ENCODE measurements around the gene NFATC2.

The NFATC2 gene

DNA sequence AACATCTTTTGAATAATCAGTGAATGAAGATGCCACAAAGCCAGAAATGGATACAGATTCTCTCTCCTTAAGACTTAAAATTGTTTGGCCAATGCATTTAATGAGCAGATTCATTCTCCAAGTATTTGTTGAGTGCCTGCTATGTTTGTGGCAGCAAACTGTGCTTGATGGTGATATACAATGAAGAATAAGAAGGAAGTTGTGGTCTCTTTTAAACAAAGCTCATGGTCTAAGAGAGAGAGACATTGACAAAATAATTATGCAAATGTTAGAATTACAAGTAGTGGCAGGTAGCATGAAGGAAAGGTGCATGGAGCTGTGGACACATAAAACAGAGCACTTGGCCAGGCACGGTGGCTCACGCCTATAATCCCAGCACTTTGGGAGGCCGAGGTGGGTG is 28.3 kb downstream of the NFATC2 start:
- Histone ChIP-seq H3K27ac (ENCODE audit: extremely low read depth, low read depth, low read length) (no peak overlapping the region), H3K4me1 (ENCODE audit: control insufficient read depth, insufficient read depth, low read length) (no peaks in the 10 kb centered on the region), H3K36me3 (ENCODE audit: control insufficient read depth in 2 of 2, insufficient read depth in 1 of 2, low read length in 2 of 2) (no peaks in the 10 kb centered on the region), H3K4me3 (ENCODE audit: low read depth, low read length) (no peak overlapping the region), H3K9me3 (ENCODE audit: control insufficient read depth, insufficient read depth, low read depth, low read length) (no peaks in the 10 kb centered on the region)
- POLR2A ChIA-PET = no interaction called here
- TF ChIP-seq, protein P1, sequence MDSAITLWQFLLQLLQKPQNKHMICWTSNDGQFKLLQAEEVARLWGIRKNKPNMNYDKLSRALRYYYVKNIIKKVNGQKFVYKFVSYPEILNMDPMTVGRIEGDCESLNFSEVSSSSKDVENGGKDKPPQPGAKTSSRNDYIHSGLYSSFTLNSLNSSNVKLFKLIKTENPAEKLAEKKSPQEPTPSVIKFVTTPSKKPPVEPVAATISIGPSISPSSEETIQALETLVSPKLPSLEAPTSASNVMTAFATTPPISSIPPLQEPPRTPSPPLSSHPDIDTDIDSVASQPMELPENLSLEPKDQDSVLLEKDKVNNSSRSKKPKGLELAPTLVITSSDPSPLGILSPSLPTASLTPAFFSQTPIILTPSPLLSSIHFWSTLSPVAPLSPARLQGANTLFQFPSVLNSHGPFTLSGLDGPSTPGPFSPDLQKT (IDR thresholded peaks at IDR 0.05; ENCODE audit: borderline replicate concordance, low read depth, low read length) = no peak
- CTCF ChIA-PET = interaction anchor here (0.8 kb wide), 1 partner anchor 526 kb away, joined by 3 read pairs; no protein-coding TSS in a partner anchor

DNA sequence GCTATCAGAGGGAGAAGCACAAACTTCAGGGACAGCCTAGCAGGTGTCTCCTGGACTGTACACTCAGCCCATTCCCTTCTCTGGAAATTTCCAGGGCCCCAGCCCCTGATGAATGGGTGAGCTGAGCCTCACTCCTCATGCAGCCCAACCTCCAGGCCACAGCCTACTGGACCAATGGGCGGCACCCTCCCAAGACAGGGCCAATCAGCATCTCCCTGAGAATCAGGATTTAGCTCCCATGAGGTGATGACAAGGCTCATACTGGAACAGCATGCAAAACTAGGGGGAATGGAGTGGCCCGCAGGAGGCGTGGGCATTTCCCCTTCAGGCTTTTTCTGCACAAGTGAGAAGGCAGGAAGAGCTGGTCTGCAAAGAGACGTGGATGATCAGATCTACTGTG is 29.0 kb downstream of the NFATC2 start:
- POLR2A ChIA-PET = no interaction called here
- Histone ChIP-seq H3K4me1 (ENCODE audit: control insufficient read depth, insufficient read depth, low read length) (no peaks in the 10 kb centered on the region), H3K27ac (ENCODE audit: extremely low read depth, low read depth, low read length) (no peak overlapping the region), H3K36me3 (ENCODE audit: control insufficient read depth in 2 of 2, insufficient read depth in 1 of 2, low read length in 2 of 2) (no peaks in the 10 kb centered on the region), H3K9me3 (ENCODE audit: control insufficient read depth, insufficient read depth, low read depth, low read length) (no peaks in the 10 kb centered on the region), H3K4me3 (ENCODE audit: low read depth, low read length) (no peak overlapping the region)
- TF ChIP-seq, protein P2, sequence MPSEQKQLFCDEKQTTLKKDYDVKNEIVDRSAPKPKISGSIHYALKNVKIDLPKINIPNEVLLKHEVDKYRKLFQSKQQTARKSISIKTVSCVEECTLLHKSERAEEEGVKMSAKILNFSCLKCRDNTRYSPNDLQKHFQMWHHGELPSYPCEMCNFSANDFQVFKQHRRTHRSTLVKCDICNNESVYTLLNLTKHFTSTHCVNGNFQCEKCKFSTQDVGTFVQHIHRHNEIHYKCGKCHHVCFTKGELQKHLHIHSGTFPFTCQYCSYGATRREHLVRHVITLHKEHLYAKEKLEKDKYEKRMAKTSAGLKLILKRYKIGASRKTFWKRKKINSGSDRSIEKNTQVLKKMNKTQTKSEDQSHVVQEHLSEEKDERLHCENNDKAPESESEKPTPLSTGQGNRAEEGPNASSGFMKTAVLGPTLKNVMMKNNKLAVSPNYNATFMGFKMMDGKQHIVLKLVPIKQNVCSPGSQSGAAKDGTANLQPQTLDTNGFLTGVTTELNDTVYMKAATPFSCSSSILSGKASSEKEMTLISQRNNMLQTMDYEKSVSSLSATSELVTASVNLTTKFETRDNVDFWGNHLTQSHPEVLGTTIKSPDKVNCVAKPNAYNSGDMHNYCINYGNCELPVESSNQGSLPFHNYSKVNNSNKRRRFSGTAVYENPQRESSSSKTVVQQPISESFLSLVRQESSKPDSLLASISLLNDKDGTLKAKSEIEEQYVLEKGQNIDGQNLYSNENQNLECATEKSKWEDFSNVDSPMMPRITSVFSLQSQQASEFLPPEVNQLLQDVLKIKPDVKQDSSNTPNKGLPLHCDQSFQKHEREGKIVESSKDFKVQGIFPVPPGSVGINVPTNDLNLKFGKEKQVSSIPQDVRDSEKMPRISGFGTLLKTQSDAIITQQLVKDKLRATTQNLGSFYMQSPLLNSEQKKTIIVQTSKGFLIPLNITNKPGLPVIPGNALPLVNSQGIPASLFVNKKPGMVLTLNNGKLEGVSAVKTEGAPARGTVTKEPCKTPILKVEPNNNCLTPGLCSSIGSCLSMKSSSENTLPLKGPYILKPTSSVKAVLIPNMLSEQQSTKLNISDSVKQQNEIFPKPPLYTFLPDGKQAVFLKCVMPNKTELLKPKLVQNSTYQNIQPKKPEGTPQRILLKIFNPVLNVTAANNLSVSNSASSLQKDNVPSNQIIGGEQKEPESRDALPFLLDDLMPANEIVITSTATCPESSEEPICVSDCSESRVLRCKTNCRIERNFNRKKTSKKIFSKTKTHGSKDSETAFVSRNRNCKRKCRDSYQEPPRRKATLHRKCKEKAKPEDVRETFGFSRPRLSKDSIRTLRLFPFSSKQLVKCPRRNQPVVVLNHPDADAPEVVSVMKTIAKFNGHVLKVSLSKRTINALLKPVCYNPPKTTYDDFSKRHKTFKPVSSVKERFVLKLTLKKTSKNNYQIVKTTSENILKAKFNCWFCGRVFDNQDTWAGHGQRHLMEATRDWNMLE (tag by site-specific recombination; conservative IDR thresholded peaks at IDR 0.05; ENCODE audit: low read depth) = no peak
- TF ChIP-seq, protein P3, sequence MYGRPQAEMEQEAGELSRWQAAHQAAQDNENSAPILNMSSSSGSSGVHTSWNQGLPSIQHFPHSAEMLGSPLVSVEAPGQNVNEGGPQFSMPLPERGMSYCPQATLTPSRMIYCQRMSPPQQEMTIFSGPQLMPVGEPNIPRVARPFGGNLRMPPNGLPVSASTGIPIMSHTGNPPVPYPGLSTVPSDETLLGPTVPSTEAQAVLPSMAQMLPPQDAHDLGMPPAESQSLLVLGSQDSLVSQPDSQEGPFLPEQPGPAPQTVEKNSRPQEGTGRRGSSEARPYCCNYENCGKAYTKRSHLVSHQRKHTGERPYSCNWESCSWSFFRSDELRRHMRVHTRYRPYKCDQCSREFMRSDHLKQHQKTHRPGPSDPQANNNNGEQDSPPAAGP (tag by site-specific recombination; IDR thresholded peaks at IDR 0.05) = no peak
- TF ChIP-seq KLF16 (tag by site-specific recombination; IDR thresholded peaks at IDR 0.05) (no peak), ZNF211 (tag by site-specific recombination; IDR thresholded peaks at IDR 0.05; ENCODE audit: low read depth) (no peak), ZNF423 (tag by site-specific recombination; IDR thresholded peaks at IDR 0.05) (no peak), ZNF292 (tag by site-specific recombination; IDR thresholded peaks at IDR 0.05; ENCODE audit: borderline replicate concordance, low read depth) (no peak), ZNF560 (tag by site-specific recombination; IDR thresholded peaks at IDR 0.05; ENCODE audit: borderline replicate concordance) (no peak), ZNF121 (tag by site-specific recombination; IDR thresholded peaks at IDR 0.05) (no peak), SALL2 (tag by site-specific recombination; IDR thresholded peaks at IDR 0.05; ENCODE audit: borderline replicate concordance) (no peak), ZBTB7A (tag by site-specific recombination; IDR thresholded peaks at IDR 0.05; ENCODE audit: low read depth) (no peak), ZNF391 (tag by site-specific recombination; IDR thresholded peaks at IDR 0.05; ENCODE audit: borderline replicate concordance, low read depth) (no peak), ZNF792 (tag by site-specific recombination; IDR thresholded peaks at IDR 0.05) (no peak)
- TF ChIP-seq, protein P4, sequence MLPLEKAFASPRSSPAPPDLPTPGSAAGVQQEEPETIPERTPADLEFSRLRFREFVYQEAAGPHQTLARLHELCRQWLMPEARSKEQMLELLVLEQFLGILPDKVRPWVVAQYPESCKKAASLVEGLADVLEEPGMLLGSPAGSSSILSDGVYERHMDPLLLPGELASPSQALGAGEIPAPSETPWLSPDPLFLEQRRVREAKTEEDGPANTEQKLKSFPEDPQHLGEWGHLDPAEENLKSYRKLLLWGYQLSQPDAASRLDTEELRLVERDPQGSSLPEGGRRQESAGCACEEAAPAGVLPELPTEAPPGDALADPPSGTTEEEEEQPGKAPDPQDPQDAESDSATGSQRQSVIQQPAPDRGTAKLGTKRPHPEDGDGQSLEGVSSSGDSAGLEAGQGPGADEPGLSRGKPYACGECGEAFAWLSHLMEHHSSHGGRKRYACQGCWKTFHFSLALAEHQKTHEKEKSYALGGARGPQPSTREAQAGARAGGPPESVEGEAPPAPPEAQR (tag by site-specific recombination; IDR thresholded peaks at IDR 0.05) = no peak
- CTCF ChIA-PET = no interaction called here

All from HEK293 (cell line).